Common myeloid progenitor, CD34-positive (primary cell): ENCODE measurements around the gene DGKB.

Experiments
- CTCF ChIA-PET: fragments of 350-600 bp; sonication (Branson Sonifier 250); formaldehyde crosslinking; loops from one replicate; lab custom pipeline; 2021; ENCODE audit warnings: antibody characterized with exemption; lab: Charles Lee
- POLR2A ChIA-PET: fragments of 350-600 bp; sonication (Branson Sonifier 250); formaldehyde crosslinking; loops from one replicate; lab custom pipeline; 2021; ENCODE audit warnings: antibody characterized with exemption; lab: Charles Lee
- DNase-seq, 3 donors: peaks; one replicate each; pipeline versions ENCODE4 v3.0.0 to v3.0.0-alpha.2; 2013
- H3K27ac ChIP-seq, 2 experiments: 1 replicate in 1 of 2; 2 replicates in 1 of 2; pipeline ENCODE4 v1.7.0; 2013; ENCODE audit warnings: inconsistent platforms in 2 of 2, low read length in 2 of 2, mild to moderate bottlenecking in 2 of 2, low read depth in 1 of 2, moderate library complexity in 1 of 2; ENCODE audit not compliant: severe bottlenecking in 2 of 2, insufficient read depth in 1 of 2, poor library complexity in 1 of 2
- H3K27me3 ChIP-seq, 5 experiments: replicated peaks in 2 of 5; 1 replicate in 3 of 5; 2 replicates in 2 of 5; pipeline versions ENCODE4 v1.6.1 to v1.7.0; 2013; ENCODE audit warnings: low read length in 4 of 5, mild to moderate bottlenecking in 2 of 5, moderate library complexity in 2 of 5, inconsistent platforms in 1 of 5; ENCODE audit not compliant: insufficient read depth in 5 of 5, control insufficient read depth in 4 of 5
- H3K36me3 ChIP-seq, 4 experiments: 1 replicate in 2 of 4; 2 replicates in 2 of 4; pipeline versions ENCODE4 v1.6.1 to v1.7.0; 2013; ENCODE audit warnings: low read length in 3 of 4, control low read depth in 1 of 4, mild to moderate bottlenecking in 1 of 4; ENCODE audit not compliant: control insufficient read depth in 4 of 4, insufficient read depth in 4 of 4
- H3K4me1 ChIP-seq, 4 experiments: 1 replicate in 3 of 4; 2 replicates in 1 of 4; pipeline versions ENCODE4 v1.6.1 to v1.7.1; 2013; ENCODE audit warnings: low read length in 3 of 4, mild to moderate bottlenecking in 3 of 4, control low read depth in 1 of 4, inconsistent platforms in 1 of 4, moderate library complexity in 1 of 4; ENCODE audit not compliant: control insufficient read depth in 4 of 4, insufficient read depth in 4 of 4; ENCODE audit errors: control extremely low read depth in 1 of 4
- H3K4me3 ChIP-seq, 7 experiments: 1 replicate in 4 of 7; 2 replicates in 3 of 7; pipeline versions ENCODE4 v1.5.1 to v1.7.0; 2013; ENCODE audit warnings: mild to moderate bottlenecking in 7 of 7, low read length in 6 of 7, moderate library complexity in 6 of 7, inconsistent platforms in 2 of 7, low read depth in 2 of 7, control low read depth in 1 of 7; ENCODE audit not compliant: insufficient read depth in 4 of 7, control insufficient read depth in 1 of 7; ENCODE audit errors: extremely low read depth in 1 of 7
- H3K9me3 ChIP-seq, 5 experiments: 1 replicate in 4 of 5; 2 replicates in 1 of 5; pipeline versions ENCODE4 v1.6.1 to v1.7.1; 2013; ENCODE audit warnings: low read length in 4 of 5, mild to moderate bottlenecking in 2 of 5, inconsistent platforms in 1 of 5, low read depth in 1 of 5, moderate library complexity in 1 of 5; ENCODE audit not compliant: control insufficient read depth in 4 of 5, insufficient read depth in 2 of 5; ENCODE audit errors: control extremely low read depth in 1 of 5
- WGBS: methylation state at CpG from one replicate; pipeline ENCODE4 v1.1.5; 2013; ENCODE audit not compliant: insufficient coverage; 5-methylcytosine and 5-hydroxymethylcytosine counted together

DGKB gene

GRCh38 chr7:14870394-14870793, 32.2 kb downstream of the DGKB start:
- H3K4me3 ChIP-seq, result no peak overlapping the region
- H3K27ac ChIP-seq, result no peak overlapping the region
- ChIA-PET CTCF (no interaction called here), POLR2A (no interaction called here)
- DNase-seq, result no peak
- no peaks in the 10 kb centered on the region for H3K36me3 ChIP-seq
- H3K27me3 ChIP-seq, result no peaks in the 10 kb centered on the region
- H3K4me1 ChIP-seq, result no peaks in the 10 kb centered on the region
- 100% methylated on average over 4 of the region's 11 CpGs for WGBS
- H3K9me3 ChIP-seq, result peaks cover 0 to 2% (median 0%) of the 10 kb centered on the region in 5 experiments

GRCh38 chr7:14868937-14869336, 33.6 kb downstream of the DGKB start:
- ChIA-PET CTCF (no interaction called here), POLR2A (no interaction called here)
- no peaks in the 10 kb centered on the region for H3K4me1 ChIP-seq
- no peak overlapping the region for H3K4me3 ChIP-seq
- no peak overlapping the region for H3K27ac ChIP-seq
- peaks cover 0 to 2% (median 0%) of the 10 kb centered on the region in 5 experiments for H3K9me3 ChIP-seq
- no peak for DNase-seq
- H3K27me3 ChIP-seq, result no peaks in the 10 kb centered on the region
- no peaks in the 10 kb centered on the region for H3K36me3 ChIP-seq

- CTCF ChIA-PET, result no interaction called here
- WGBS, result no CpG with 5 or more reads among the region's 1 CpG
Observed at GRCh38 chr7:14861456-14861855, 41.1 kb downstream of the DGKB start.

GRCh38 chr7:14859267-14859666, 43.3 kb downstream of the DGKB start:
- Histone ChIP-seq H3K27ac (no peak overlapping the region), H3K9me3 (no peaks in the 10 kb centered on the region), H3K4me1 (no peaks in the 10 kb centered on the region), H3K4me3 (no peak overlapping the region), H3K36me3 (no peaks in the 10 kb centered on the region), H3K27me3 (no peaks in the 10 kb centered on the region)
- DNase-seq, result no peak
- no CpG with 5 or more reads among the region's 2 CpGs for WGBS
- POLR2A ChIA-PET, result no interaction called here
- CTCF ChIA-PET, result no interaction called here

More at GRCh38 chr7:14861456-14861855, 41.1 kb downstream of the DGKB start:
- H3K4me1 ChIP-seq, result no peaks in the 10 kb centered on the region
- H3K27me3 ChIP-seq, result no peaks in the 10 kb centered on the region
- POLR2A ChIA-PET, result no interaction called here
- H3K27ac ChIP-seq, result no peak overlapping the region
- DNase-seq, result no peak
- no peaks in the 10 kb centered on the region for H3K36me3 ChIP-seq
- peaks cover 0 to under 1% (median 0%) of the 10 kb centered on the region in 5 experiments for H3K9me3 ChIP-seq
- no peak overlapping the region for H3K4me3 ChIP-seq

GRCh38 chr7:14858866-14859265, 43.7 kb downstream of the DGKB start:
- Histone ChIP-seq H3K27me3 (no peaks in the 10 kb centered on the region), H3K36me3 (no peaks in the 10 kb centered on the region), H3K4me1 (no peaks in the 10 kb centered on the region), H3K27ac (no peak overlapping the region), H3K9me3 (no peaks in the 10 kb centered on the region), H3K4me3 (no peak overlapping the region)
- no peak for DNase-seq
- ChIA-PET POLR2A (no interaction called here), CTCF (no interaction called here)
- WGBS, result 94% methylated on average over 2 of the region's 2 CpGs

GRCh38 chr7:14858410-14858809, 44.1 kb downstream of the DGKB start:
- Histone ChIP-seq H3K4me3 (no peak overlapping the region), H3K9me3 (no peaks in the 10 kb centered on the region), H3K27me3 (no peaks in the 10 kb centered on the region), H3K27ac (no peak overlapping the region), H3K36me3 (no peaks in the 10 kb centered on the region), H3K4me1 (no peaks in the 10 kb centered on the region)
- ChIA-PET POLR2A (no interaction called here), CTCF (no interaction called here)
- DNase-seq, result no peak
- 40% methylated on average over 2 of the region's 3 CpGs for WGBS

GRCh38 chr7:14855033-14855794, 47.3 kb downstream of the DGKB start:
- Histone ChIP-seq H3K27ac (no peak overlapping the region), H3K27me3 (no peaks in the 10 kb centered on the region), H3K36me3 (no peaks in the 10 kb centered on the region), H3K4me3 (no peak overlapping the region), H3K4me1 (no peaks in the 10 kb centered on the region), H3K9me3 (no peaks in the 10 kb centered on the region)
- DNase-seq, result no peak
- POLR2A ChIA-PET, result no interaction called here
- CTCF ChIA-PET, result no interaction called here
- WGBS, result no CpG with 5 or more reads among the region's 1 CpG
